DOHH2 (cell line): ENCODE results near the gene RAPGEF1.

Experiments used
- H3F3A ChIP-seq: fragments of 200-600 bp; sonication (generic), shearing (Covaris generic); 2 replicates; pipeline ENCODE4 v1.6.0; 2016; ENCODE audit warnings: antibody characterized with exemption, mild to moderate bottlenecking; ENCODE audit not compliant: control insufficient read depth, insufficient read depth
- H3K27ac ChIP-seq: fragments of 200-600 bp; sonication (generic); 2 replicates; pipeline ENCODE4 v1.5.1; 2014; ENCODE audit warnings: low read depth, mild to moderate bottlenecking, low read length, moderate library complexity
- H3K27me3 ChIP-seq: fragments of 200-600 bp; sonication (generic); 2 replicates; pipeline ENCODE4 v1.6.1; 2014; ENCODE audit warnings: mild to moderate bottlenecking, low read length, mixed read lengths; ENCODE audit not compliant: control insufficient read depth
- H3K36me3 ChIP-seq: fragments of 200-600 bp; sonication (generic); 2 replicates; pipeline ENCODE4 v1.6.1; 2014; ENCODE audit warnings: mild to moderate bottlenecking, low read length, moderate library complexity, mixed read lengths; ENCODE audit not compliant: control insufficient read depth
- H3K4me1 ChIP-seq: fragments of 200-600 bp; sonication (generic); 2 replicates; pipeline ENCODE4 v1.6.1; 2014; ENCODE audit warnings: mild to moderate bottlenecking, low read length, mixed read lengths; ENCODE audit not compliant: control insufficient read depth
- H3K4me2 ChIP-seq: fragments of 200-600 bp; sonication (generic); 2 replicates; pipeline ENCODE4 v1.6.0; 2014; ENCODE audit warnings: mild to moderate bottlenecking, low read length, moderate library complexity
- H3K4me3 ChIP-seq: fragments of 200-600 bp; sonication (generic); 2 replicates; pipeline ENCODE4 v1.5.1; 2014; ENCODE audit warnings: mild to moderate bottlenecking, low read length, mixed read lengths
- H3K79me2 ChIP-seq: fragments of 200-600 bp; sonication (generic); 2 replicates; pipeline ENCODE4 v1.6.1; 2014; ENCODE audit warnings: mild to moderate bottlenecking, low read length, mixed read lengths; ENCODE audit not compliant: control insufficient read depth
- H3K9me2 ChIP-seq: fragments of 200-600 bp; sonication (generic); replicated peaks from 2 replicates; pipeline ENCODE4 v1.6.1; 2014; ENCODE audit warnings: mild to moderate bottlenecking, low read length, mixed read lengths; ENCODE audit not compliant: control insufficient read depth
- H3K9me3 ChIP-seq: fragments of 200-600 bp; sonication (generic); 2 replicates; pipeline ENCODE4 v1.6.1; 2014; ENCODE audit warnings: antibody characterized with exemption, low read length, mixed read lengths; ENCODE audit not compliant: control insufficient read depth, insufficient read depth
- H4K20me1 ChIP-seq: fragments of 200-600 bp; sonication (generic); 2 replicates; pipeline ENCODE4 v1.6.0; 2014; ENCODE audit warnings: low read depth, mild to moderate bottlenecking, antibody characterized with exemption, low read length, moderate library complexity; ENCODE audit not compliant: control insufficient read depth, insufficient read depth
- EZH2phosphoT487 ChIP-seq: fragments of 200-600 bp; sonication (generic); IDR thresholded peaks from 2 replicates; pipeline ENCODE4 v1.6.1; 2017; ENCODE audit warnings: borderline replicate concordance, mild to moderate bottlenecking, antibody characterized with exemption, low read length, moderate library complexity, mixed read lengths
- TF ChIP-seq, protein P1 (sequence below): fragments of 200-600 bp; sonication (generic); IDR thresholded peaks from one replicate; pipeline ENCODE4 v1.5.1; 2014; ENCODE audit warnings: antibody characterized with exemption, mild to moderate bottlenecking, low read depth, low read length; ENCODE audit not compliant: poor library complexity, severe bottlenecking

The RAPGEF1 gene

DNA sequence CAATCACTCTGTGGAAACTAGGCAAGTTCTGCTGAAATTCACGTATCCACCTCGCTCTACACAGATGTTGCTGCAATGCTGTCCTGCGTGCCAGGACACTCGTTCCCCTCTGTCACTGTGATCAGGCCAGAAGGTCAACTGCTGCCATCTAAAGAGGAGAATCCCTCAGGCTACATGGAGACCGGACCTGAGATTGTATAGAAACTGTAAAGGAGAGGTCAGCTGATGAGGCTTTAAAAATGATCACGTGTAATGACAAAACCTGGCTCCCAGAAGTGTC is 114.4 kb downstream of the RAPGEF1 start:
- H3K4me3 ChIP-seq, result no peak overlapping the region
- no peaks in the 10 kb centered on the region for H3K9me2 ChIP-seq
- no peaks in the 10 kb centered on the region for H4K20me1 ChIP-seq
- no peak for TF ChIP-seq EZH2phosphoT487
- TF ChIP-seq, protein P1, sequence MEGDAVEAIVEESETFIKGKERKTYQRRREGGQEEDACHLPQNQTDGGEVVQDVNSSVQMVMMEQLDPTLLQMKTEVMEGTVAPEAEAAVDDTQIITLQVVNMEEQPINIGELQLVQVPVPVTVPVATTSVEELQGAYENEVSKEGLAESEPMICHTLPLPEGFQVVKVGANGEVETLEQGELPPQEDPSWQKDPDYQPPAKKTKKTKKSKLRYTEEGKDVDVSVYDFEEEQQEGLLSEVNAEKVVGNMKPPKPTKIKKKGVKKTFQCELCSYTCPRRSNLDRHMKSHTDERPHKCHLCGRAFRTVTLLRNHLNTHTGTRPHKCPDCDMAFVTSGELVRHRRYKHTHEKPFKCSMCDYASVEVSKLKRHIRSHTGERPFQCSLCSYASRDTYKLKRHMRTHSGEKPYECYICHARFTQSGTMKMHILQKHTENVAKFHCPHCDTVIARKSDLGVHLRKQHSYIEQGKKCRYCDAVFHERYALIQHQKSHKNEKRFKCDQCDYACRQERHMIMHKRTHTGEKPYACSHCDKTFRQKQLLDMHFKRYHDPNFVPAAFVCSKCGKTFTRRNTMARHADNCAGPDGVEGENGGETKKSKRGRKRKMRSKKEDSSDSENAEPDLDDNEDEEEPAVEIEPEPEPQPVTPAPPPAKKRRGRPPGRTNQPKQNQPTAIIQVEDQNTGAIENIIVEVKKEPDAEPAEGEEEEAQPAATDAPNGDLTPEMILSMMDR, result no peak
- no peaks in the 10 kb centered on the region for H3K27me3 ChIP-seq
- no peak overlapping the region for H3K27ac ChIP-seq
- H3K4me1 ChIP-seq, result peaks cover 21% of the 10 kb centered on the region
- peaks cover 94% of the 10 kb centered on the region for H3K36me3 ChIP-seq
- H3K79me2 ChIP-seq, result no peaks in the 10 kb centered on the region
- H3K9me3 ChIP-seq, result no peaks in the 10 kb centered on the region
- H3F3A ChIP-seq, result no peaks in the 10 kb centered on the region; the same call in 1 of the 2 replicates
- H3K4me2 ChIP-seq, result no peak overlapping the region

DNA sequence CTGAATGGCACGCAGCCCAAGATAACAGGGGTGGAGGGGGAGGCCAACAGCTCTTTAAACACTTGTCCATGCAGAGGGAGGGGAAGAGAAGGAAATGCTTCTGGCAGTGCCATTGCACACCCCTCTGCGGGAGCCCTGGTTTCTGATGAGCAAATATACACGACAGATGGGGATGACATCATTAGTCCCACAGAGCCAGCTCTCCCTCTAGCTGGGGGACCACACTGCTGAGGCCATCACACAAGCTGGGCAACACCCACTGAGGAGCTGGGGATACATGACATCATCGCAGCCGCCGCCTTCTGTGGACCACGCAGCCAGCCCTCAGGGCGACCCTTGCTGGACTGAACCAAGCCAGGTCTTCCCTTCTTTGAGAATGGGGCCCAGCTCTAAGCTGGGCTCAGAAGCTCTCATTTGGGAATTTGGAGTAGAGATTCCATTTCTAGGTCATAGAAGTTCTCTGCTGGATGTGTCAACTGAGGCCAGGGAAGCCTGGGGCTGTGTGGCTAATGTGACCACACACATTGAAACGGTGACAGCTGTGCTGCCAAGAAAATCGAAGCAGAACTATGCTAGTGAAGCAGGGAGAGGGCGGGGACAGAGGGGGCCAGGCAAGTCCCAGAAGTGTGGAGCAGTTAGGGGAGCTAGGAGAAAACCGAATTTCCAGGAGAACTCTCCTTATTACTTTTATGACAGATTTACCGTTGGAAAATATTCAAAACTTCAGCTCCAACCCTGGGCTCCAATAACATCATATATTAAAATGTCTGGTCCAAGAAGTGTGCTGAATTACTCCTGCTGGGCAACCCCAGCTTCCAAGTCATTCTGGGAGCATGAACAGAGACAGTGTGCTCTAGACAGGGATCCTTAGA is 115.0 kb downstream of the RAPGEF1 start:
- TF ChIP-seq EZH2phosphoT487, result no peak
- TF ChIP-seq, protein P1, result no peak
- H3K36me3 ChIP-seq, result peaks cover 94% of the 10 kb centered on the region
- H3K4me1 ChIP-seq, result peaks cover 19% of the 10 kb centered on the region
- H3K27ac ChIP-seq, result no peak overlapping the region
- no peaks in the 10 kb centered on the region for H3K79me2 ChIP-seq
- no peaks in the 10 kb centered on the region for H4K20me1 ChIP-seq
- no peaks in the 10 kb centered on the region for H3K27me3 ChIP-seq
- no peak overlapping the region for H3K4me2 ChIP-seq
- H3F3A ChIP-seq, result no peaks in the 10 kb centered on the region; the same call in 1 of the 2 replicates
- no peak overlapping the region for H3K4me3 ChIP-seq
- no peaks in the 10 kb centered on the region for H3K9me3 ChIP-seq
- H3K9me2 ChIP-seq, result no peaks in the 10 kb centered on the region

DNA sequence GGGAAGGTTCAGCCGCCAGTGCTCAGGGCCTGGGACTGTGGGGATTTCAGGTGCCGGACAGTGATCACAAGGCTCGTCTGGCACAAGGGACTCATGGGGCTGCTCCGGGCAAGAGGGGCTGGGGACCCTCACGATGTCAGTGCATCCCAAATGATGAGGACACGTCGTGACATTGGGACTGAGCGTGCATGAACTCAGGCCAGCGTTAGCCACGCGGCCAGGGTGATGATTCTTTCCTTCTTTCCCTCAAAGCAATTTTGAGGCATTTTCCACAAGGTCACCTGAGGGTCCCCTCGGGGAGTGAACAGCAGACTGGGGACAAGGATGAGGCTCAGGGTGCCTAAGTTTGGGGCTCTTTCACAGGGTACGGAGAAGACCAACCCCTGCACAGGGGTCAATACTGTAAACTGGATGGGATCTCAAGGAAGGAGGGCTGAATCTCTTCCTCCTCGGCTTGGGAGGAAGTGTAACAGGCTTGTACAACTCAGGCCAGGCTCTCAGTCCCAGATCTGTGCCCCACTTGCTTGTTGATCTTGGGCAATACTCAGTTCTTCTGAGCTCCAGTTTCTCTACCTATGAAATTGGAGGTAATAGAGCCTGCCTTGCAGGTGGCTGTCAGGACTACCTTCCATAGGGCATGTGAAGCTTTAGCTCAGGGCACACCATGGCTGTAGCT is 116.1 kb downstream of the RAPGEF1 start:
- Histone ChIP-seq H3K4me1 (peaks cover 19% of the 10 kb centered on the region), H3K79me2 (no peaks in the 10 kb centered on the region), H3F3A (no peaks in the 10 kb centered on the region; the same call in 1 of the 2 replicates), H3K4me3 (no peak overlapping the region), H3K27ac (no peak overlapping the region), H3K9me2 (no peaks in the 10 kb centered on the region), H3K9me3 (no peaks in the 10 kb centered on the region), H3K4me2 (no peak overlapping the region), H4K20me1 (no peaks in the 10 kb centered on the region), H3K27me3 (no peaks in the 10 kb centered on the region), H3K36me3 (peaks cover 96% of the 10 kb centered on the region)
- TF ChIP-seq, protein P1, result no peak
- TF ChIP-seq EZH2phosphoT487, result no peak
